ENCODE results near the gene GSTO2.

GRCh38 chr10:104301907-104302690 is 33.1 kb downstream of the GSTO2 start:
- no peak for TF ChIP-seq CTCF (tag by site-specific recombination; IDR thresholded peaks at IDR 0.05)
- TF ChIP-seq PRDM10 (tag by site-specific recombination; IDR thresholded peaks at IDR 0.05): no peak
- TF ChIP-seq ZBTB21 (tag by site-specific recombination; IDR thresholded peaks at IDR 0.05): no peak
- no peak for TF ChIP-seq PRDM4 (tag by site-specific recombination; IDR thresholded peaks at IDR 0.05)
- no peak for TF ChIP-seq ZNF175 (tag by site-specific recombination; IDR thresholded peaks at IDR 0.05)
- TF ChIP-seq ZNF488 (tag by site-specific recombination; IDR thresholded peaks at IDR 0.05): no peak
- no peak for TF ChIP-seq ZNF830 (tag by site-specific recombination; IDR thresholded peaks at IDR 0.05; ENCODE audit: low read depth)
- TF ChIP-seq SP2 (tag by site-specific recombination; IDR thresholded peaks at IDR 0.05): no peak
- TF ChIP-seq ZNF549 (tag by site-specific recombination; IDR thresholded peaks at IDR 0.05): no peak
- TF ChIP-seq ZXDB (tag by site-specific recombination; IDR thresholded peaks at IDR 0.05): no peak
